GM23338 (cell line): Measurements from ENCODE around the gene TMPRSS11D. TPM values are rescaled to one million over a fixed set of nuclear protein-coding genes. Genes with fewer than 3 reads are reported as not detected.

ENCODE experiments used
- ATAC-seq: fragments of 200-7000 bp; cut with Tn5 transposase; 3 replicates; pipeline ENCODE4 v1.9.1; 2020
- DNase-seq: peaks from one replicate; pipeline ENCODE4 v3.0.0-alpha.2; 2015; ENCODE audit warnings: low spot score
- H2AFZ ChIP-seq: fragments of 200-600 bp; sonication (generic); 2 replicates; pipeline ENCODE4 v1.8.0; 2016; ENCODE audit warnings: antibody characterized with exemption, mild to moderate bottlenecking, moderate library complexity
- H3F3A ChIP-seq: fragments of 200-600 bp; sonication (generic); replicated peaks from 2 replicates; pipeline ENCODE4 v1.8.0; 2017; ENCODE audit warnings: antibody characterized with exemption, mixed run types, low read depth
- H3K27ac ChIP-seq: fragments of 200-600 bp; sonication (generic); 2 replicates; pipeline ENCODE4 v1.6.1; 2016; ENCODE audit warnings: low read depth
- H3K27me3 ChIP-seq: fragments of 200-600 bp; sonication (generic); 2 replicates; pipeline ENCODE4 v1.8.0; 2016; ENCODE audit warnings: mild to moderate bottlenecking, mixed run types, moderate library complexity; ENCODE audit not compliant: insufficient read depth
- H3K36me3 ChIP-seq: fragments of 200-600 bp; sonication (generic); 2 replicates; pipeline ENCODE4 v1.8.0; 2016; ENCODE audit warnings: mild to moderate bottlenecking; ENCODE audit not compliant: insufficient read depth
- H3K4me1 ChIP-seq: fragments of 200-600 bp; sonication (generic); 2 replicates; pipeline ENCODE4 v1.8.0; 2016; ENCODE audit warnings: mild to moderate bottlenecking, moderate library complexity; ENCODE audit not compliant: insufficient read depth
- H3K4me2 ChIP-seq: fragments of 200-600 bp; sonication (generic); 2 replicates; pipeline ENCODE4 v1.7.1; 2017; ENCODE audit warnings: mixed run types
- H3K4me3 ChIP-seq: fragments of 200-600 bp; sonication (generic); 2 replicates; pipeline ENCODE4 v1.6.1; 2016; ENCODE audit warnings: mixed run types
- H3K79me2 ChIP-seq: fragments of 200-600 bp; sonication (generic); replicated peaks from 2 replicates; pipeline ENCODE4 v1.8.0; 2017; ENCODE audit warnings: mild to moderate bottlenecking; ENCODE audit not compliant: insufficient read depth
- H3K9me2 ChIP-seq: fragments of 200-600 bp; sonication (generic); 2 replicates; pipeline ENCODE4 v1.8.0; 2017; ENCODE audit not compliant: insufficient read depth
- H4K20me1 ChIP-seq: fragments of 200-600 bp; sonication (generic); replicated peaks from 2 replicates; pipeline ENCODE4 v1.8.0; 2017; ENCODE audit warnings: mild to moderate bottlenecking; ENCODE audit not compliant: insufficient read depth
- H3K27ac Mint-ChIP-seq: 2 replicates; pipeline ENCODE4 v1.8.0; 2020; ENCODE audit warnings: inconsistent platforms, mild to moderate bottlenecking, moderate library complexity, mixed read lengths
- H3K27me3 Mint-ChIP-seq: 3 replicates; pipeline ENCODE4 v1.8.0; 2022; ENCODE audit warnings: low read depth, mild to moderate bottlenecking, moderate library complexity, mixed read lengths, inconsistent platforms; ENCODE audit not compliant: insufficient read depth, poor library complexity
- H3K36me3 Mint-ChIP-seq: 3 replicates; pipeline ENCODE4 v1.8.0; 2021; ENCODE audit warnings: low read depth, mild to moderate bottlenecking, inconsistent platforms, moderate library complexity, mixed read lengths
- H3K4me1 Mint-ChIP-seq: 3 replicates; pipeline ENCODE4 v1.8.0; 2020; ENCODE audit warnings: mild to moderate bottlenecking, inconsistent platforms, mixed read lengths
- H3K4me3 Mint-ChIP-seq: 3 replicates; pipeline ENCODE4 v1.8.0; 2021; ENCODE audit warnings: moderate library complexity, mild to moderate bottlenecking, inconsistent platforms, mixed read lengths
- H3K9me3 Mint-ChIP-seq: 3 replicates; pipeline ENCODE4 v1.8.0; 2020; ENCODE audit warnings: moderate library complexity, mild to moderate bottlenecking, inconsistent platforms, mixed read lengths
- CREB1 ChIP-seq: fragments of 250-450 bp; sonication (Bioruptor Pico); IDR thresholded peaks from 2 replicates; pipeline ENCODE4 v1.5.0; 2020; ENCODE audit warnings: low read depth, mild to moderate bottlenecking, moderate library complexity
- EZH2 ChIP-seq: fragments of 200-600 bp; sonication (generic); IDR thresholded peaks from one replicate; pipeline ENCODE4 v1.8.0; 2017; ENCODE audit warnings: antibody characterized with exemption, mild to moderate bottlenecking, low read depth; ENCODE audit not compliant: unreplicated experiment
- EZH2phosphoT487 ChIP-seq: fragments of 200-600 bp; sonication (generic); IDR thresholded peaks from one replicate; pipeline ENCODE4 v1.8.1; 2018; ENCODE audit warnings: antibody characterized with exemption; ENCODE audit not compliant: unreplicated experiment
- JUNB ChIP-seq: IDR thresholded peaks from one replicate; pipeline ENCODE4 v1.6.1; 2016; ENCODE audit warnings: antibody characterized with exemption; ENCODE audit not compliant: unreplicated experiment
- NANOG ChIP-seq: IDR thresholded peaks from 2 replicates; pipeline ENCODE4 v1.6.1; 2016; ENCODE audit warnings: antibody characterized with exemption, borderline replicate concordance
- POLR2AphosphoS5 ChIP-seq: IDR thresholded peaks from 2 replicates; pipeline ENCODE4 v1.6.1; 2016; ENCODE audit warnings: antibody characterized with exemption, low read depth
- STAT1 ChIP-seq: IDR thresholded peaks from one replicate; pipeline ENCODE4 v1.6.1; 2016; ENCODE audit warnings: antibody characterized with exemption; ENCODE audit not compliant: unreplicated experiment
- polyA plus RNA-seq: library from polyadenylated mRNA; unstranded; fragments of >200 nt; fragmentation: Nextera tagmentation; extraction: Ambion mirVana; gene quantifications from 2 replicates; pipeline ENCODE4 v1.2.1, GENCODE V29; 2016
- total RNA-seq: library from RNA; depleted of rRNA; stranded (reverse); fragments of >200 nt; shearing (Covaris generic); gene quantifications from 2 replicates; pipeline ENCODE4 v1.2.3, GENCODE V29; 2014
- TF ChIP-seq, protein P1 (sequence below), 2 experiments: fragments of 200-600 bp in 1 of 2; sonication (generic) in 1 of 2; conservative IDR thresholded peaks; 2 replicates each; pipeline versions ENCODE4 v1.5.1 to v1.6.1; 2016 to 2017; ENCODE audit warnings: antibody characterized with exemption in 2 of 2, low read depth in 2 of 2, mild to moderate bottlenecking in 2 of 2, moderate library complexity in 1 of 2
- TF ChIP-seq, protein P2 (sequence below): fragments of 250-450 bp; sonication (Bioruptor Pico); IDR thresholded peaks from 2 replicates; pipeline ENCODE4 v1.5.0; 2020; ENCODE audit warnings: mild to moderate bottlenecking, moderate library complexity
- TF ChIP-seq, protein P3 (sequence below): IDR thresholded peaks from 2 replicates; pipeline ENCODE4 v1.6.1; 2016; ENCODE audit warnings: antibody characterized with exemption

The TMPRSS11D gene
- total and polyA plus RNA-seq, 2 experiments from 2014 or later, result not detected

DNA sequence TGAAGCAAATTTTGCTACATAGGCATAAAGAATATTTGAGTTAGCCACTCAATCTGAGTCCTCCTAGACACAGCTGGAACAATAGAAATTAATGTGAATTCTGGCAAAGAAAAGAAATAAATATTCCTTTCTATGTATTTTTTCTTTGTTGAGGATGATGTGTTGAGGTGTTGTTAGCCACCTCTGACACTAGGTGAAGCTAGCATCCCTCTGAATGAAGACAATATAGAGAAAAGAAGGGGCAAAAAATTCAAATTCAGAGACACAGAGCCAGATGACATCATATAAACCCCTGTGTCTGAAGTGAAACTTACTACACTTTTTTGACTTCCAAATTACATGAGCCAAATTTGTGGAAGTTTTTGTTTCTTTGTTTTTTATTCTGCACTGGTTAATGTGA is 34.6 kb upstream of the TMPRSS11D start:
- no peak overlapping the region for H3K4me2 ChIP-seq
- H3K4me1 ChIP-seq, result 0 out of 2 replicates have a peak, but pooled peaks cover 4% of the 10 kb centered on the region
- no peaks in the 10 kb centered on the region for H3K27me3 ChIP-seq
- no peaks in the 10 kb centered on the region for H4K20me1 ChIP-seq
- H3K27ac ChIP-seq, result no peak overlapping the region
- no peak overlapping the region for H3K4me3 ChIP-seq
- DNase-seq, result peak; percentile 46
- H3K36me3 ChIP-seq, result no peaks in the 10 kb centered on the region
- Mint-ChIP-seq H3K4me1 (no peaks in the 10 kb centered on the region; the same call in 2 of the 3 replicates), H3K9me3 (no peaks in the 10 kb centered on the region), H3K36me3 (no peaks in the 10 kb centered on the region), H3K27ac (no peak overlapping the region), H3K4me3 (no peak overlapping the region), H3K27me3 (no peaks in the 10 kb centered on the region)
- no peaks in the 10 kb centered on the region for H3K9me2 ChIP-seq
- ATAC-seq, result peak; percentile 78
- H2AFZ ChIP-seq, result no peak overlapping the region
- no peaks in the 10 kb centered on the region for H3F3A ChIP-seq
- H3K79me2 ChIP-seq, result no peaks in the 10 kb centered on the region
- TF ChIP-seq EZH2, result no peak
- TF ChIP-seq, protein P1, sequence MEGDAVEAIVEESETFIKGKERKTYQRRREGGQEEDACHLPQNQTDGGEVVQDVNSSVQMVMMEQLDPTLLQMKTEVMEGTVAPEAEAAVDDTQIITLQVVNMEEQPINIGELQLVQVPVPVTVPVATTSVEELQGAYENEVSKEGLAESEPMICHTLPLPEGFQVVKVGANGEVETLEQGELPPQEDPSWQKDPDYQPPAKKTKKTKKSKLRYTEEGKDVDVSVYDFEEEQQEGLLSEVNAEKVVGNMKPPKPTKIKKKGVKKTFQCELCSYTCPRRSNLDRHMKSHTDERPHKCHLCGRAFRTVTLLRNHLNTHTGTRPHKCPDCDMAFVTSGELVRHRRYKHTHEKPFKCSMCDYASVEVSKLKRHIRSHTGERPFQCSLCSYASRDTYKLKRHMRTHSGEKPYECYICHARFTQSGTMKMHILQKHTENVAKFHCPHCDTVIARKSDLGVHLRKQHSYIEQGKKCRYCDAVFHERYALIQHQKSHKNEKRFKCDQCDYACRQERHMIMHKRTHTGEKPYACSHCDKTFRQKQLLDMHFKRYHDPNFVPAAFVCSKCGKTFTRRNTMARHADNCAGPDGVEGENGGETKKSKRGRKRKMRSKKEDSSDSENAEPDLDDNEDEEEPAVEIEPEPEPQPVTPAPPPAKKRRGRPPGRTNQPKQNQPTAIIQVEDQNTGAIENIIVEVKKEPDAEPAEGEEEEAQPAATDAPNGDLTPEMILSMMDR (conservative IDR thresholded peaks at IDR 0.05; ENCODE audit: low read depth in 2 of 2), result peak; percentile 79 to 84
- TF ChIP-seq JUNB, result no peak

DNA sequence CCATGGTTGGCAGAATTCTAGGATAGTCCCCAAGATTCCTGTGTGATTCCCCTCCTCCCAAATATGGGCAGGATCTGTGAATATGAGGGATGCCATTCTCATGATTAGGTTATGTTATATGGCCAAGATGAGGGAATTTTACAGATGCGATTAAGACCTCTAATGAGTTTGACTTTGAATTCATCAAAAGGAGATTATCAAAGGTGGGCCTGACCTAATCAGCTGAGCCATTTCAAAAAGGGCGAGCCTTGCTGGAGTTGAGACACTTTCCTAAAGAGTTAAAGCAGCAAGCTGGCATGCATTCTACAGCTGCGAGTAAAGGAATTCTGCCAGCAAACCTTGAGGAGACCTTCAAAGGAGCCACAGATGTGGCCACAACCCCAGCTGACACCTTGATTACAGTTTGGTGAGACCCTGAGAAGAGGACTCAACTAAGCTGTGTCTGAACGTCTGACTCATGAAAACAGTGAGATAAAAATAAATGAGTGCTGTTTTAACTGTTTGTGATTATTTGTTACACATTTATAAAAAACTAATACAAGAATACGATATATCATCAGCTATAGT is 31.7 kb upstream of the TMPRSS11D start:
- no peaks in the 10 kb centered on the region for H3K27me3 ChIP-seq
- 0 out of 2 replicates have a peak, but pooled peaks cover 4% of the 10 kb centered on the region for H3K4me1 ChIP-seq
- no peak overlapping the region for H3K27ac ChIP-seq
- Mint-ChIP-seq H3K4me3 (no peak overlapping the region), H3K27me3 (no peaks in the 10 kb centered on the region), H3K36me3 (no peaks in the 10 kb centered on the region), H3K9me3 (no peaks in the 10 kb centered on the region), H3K27ac (no peak overlapping the region), H3K4me1 (no peaks in the 10 kb centered on the region; the same call in 2 of the 3 replicates)
- no peaks in the 10 kb centered on the region for H3K36me3 ChIP-seq
- DNase-seq (peak; percentile 6), ATAC-seq (no peak)
- H2AFZ ChIP-seq, result no peak overlapping the region
- no peaks in the 10 kb centered on the region for H4K20me1 ChIP-seq
- H3F3A ChIP-seq, result no peaks in the 10 kb centered on the region
- H3K4me2 ChIP-seq, result no peak overlapping the region
- no peak overlapping the region for H3K4me3 ChIP-seq
- no peaks in the 10 kb centered on the region for H3K79me2 ChIP-seq
- no peaks in the 10 kb centered on the region for H3K9me2 ChIP-seq
- no peak for TF ChIP-seq POLR2AphosphoS5
- no peak for TF ChIP-seq CREB1
- TF ChIP-seq, protein P2, sequence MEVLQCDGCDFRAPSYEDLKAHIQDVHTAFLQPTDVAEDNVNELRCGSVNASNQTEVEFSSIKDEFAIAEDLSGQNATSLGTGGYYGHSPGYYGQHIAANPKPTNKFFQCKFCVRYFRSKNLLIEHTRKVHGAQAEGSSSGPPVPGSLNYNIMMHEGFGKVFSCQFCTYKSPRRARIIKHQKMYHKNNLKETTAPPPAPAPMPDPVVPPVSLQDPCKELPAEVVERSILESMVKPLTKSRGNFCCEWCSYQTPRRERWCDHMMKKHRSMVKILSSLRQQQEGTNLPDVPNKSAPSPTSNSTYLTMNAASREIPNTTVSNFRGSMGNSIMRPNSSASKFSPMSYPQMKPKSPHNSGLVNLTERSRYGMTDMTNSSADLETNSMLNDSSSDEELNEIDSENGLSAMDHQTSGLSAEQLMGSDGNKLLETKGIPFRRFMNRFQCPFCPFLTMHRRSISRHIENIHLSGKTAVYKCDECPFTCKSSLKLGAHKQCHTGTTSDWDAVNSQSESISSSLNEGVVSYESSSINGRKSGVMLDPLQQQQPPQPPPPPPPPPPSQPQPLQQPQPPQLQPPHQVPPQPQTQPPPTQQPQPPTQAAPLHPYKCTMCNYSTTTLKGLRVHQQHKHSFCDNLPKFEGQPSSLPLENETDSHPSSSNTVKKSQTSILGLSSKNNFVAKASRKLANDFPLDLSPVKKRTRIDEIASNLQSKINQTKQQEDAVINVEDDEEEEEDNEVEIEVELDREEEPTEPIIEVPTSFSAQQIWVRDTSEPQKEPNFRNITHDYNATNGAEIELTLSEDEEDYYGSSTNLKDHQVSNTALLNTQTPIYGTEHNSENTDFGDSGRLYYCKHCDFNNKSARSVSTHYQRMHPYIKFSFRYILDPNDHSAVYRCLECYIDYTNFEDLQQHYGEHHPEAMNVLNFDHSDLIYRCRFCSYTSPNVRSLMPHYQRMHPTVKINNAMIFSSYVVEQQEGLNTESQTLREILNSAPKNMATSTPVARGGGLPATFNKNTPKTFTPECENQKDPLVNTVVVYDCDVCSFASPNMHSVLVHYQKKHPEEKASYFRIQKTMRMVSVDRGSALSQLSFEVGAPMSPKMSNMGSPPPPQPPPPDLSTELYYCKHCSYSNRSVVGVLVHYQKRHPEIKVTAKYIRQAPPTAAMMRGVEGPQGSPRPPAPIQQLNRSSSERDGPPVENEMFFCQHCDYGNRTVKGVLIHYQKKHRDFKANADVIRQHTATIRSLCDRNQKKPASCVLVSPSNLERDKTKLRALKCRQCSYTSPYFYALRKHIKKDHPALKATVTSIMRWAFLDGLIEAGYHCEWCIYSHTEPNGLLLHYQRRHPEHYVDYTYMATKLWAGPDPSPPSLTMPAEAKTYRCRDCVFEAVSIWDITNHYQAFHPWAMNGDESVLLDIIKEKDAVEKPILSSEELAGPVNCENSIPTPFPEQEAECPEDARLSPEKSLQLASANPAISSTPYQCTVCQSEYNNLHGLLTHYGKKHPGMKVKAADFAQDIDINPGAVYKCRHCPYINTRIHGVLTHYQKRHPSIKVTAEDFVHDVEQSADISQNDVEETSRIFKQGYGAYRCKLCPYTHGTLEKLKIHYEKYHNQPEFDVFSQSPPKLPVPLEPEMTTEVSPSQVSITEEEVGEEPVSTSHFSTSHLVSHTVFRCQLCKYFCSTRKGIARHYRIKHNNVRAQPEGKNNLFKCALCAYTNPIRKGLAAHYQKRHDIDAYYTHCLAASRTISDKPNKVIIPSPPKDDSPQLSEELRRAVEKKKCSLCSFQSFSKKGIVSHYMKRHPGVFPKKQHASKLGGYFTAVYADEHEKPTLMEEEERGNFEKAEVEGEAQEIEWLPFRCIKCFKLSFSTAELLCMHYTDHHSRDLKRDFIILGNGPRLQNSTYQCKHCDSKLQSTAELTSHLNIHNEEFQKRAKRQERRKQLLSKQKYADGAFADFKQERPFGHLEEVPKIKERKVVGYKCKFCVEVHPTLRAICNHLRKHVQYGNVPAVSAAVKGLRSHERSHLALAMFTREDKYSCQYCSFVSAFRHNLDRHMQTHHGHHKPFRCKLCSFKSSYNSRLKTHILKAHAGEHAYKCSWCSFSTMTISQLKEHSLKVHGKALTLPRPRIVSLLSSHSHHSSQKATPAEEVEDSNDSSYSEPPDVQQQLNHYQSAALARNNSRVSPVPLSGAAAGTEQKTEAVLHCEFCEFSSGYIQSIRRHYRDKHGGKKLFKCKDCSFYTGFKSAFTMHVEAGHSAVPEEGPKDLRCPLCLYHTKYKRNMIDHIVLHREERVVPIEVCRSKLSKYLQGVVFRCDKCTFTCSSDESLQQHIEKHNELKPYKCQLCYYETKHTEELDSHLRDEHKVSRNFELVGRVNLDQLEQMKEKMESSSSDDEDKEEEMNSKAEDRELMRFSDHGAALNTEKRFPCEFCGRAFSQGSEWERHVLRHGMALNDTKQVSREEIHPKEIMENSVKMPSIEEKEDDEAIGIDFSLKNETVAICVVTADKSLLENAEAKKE (CRISPR knock-in tag), result no peak
- TF ChIP-seq, protein P3, sequence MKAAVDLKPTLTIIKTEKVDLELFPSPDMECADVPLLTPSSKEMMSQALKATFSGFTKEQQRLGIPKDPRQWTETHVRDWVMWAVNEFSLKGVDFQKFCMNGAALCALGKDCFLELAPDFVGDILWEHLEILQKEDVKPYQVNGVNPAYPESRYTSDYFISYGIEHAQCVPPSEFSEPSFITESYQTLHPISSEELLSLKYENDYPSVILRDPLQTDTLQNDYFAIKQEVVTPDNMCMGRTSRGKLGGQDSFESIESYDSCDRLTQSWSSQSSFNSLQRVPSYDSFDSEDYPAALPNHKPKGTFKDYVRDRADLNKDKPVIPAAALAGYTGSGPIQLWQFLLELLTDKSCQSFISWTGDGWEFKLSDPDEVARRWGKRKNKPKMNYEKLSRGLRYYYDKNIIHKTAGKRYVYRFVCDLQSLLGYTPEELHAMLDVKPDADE, result no peak
- no peak for TF ChIP-seq NANOG
- no peak for TF ChIP-seq EZH2
- TF ChIP-seq, protein P1 (conservative IDR thresholded peaks at IDR 0.05; ENCODE audit: low read depth in 2 of 2), result no peak
- no peak for TF ChIP-seq STAT1
- TF ChIP-seq EZH2phosphoT487, result no peak
